Activated CD4-positive, alpha-beta T cell treated with anti-CD3 and anti-CD28 coated beads, Interleukin-10, Interleukin-2, amounts not matched to agents 100 ng/mL and 50 ng/mL, durations not matched to agents 16 hours and 8 hours (primary cell): Measurements from ENCODE around the gene TMEM254.
"Not testable (repeated sequence)": the region's sequence is repeated elsewhere in the genome, so short reads cannot be mapped to it uniquely, and the experiment has no call there.

Source experiments
- DNase-seq: peaks from one replicate; pipeline ENCODE4 v3.0.0-alpha.2; 2020

TMEM254 gene

DNA sequence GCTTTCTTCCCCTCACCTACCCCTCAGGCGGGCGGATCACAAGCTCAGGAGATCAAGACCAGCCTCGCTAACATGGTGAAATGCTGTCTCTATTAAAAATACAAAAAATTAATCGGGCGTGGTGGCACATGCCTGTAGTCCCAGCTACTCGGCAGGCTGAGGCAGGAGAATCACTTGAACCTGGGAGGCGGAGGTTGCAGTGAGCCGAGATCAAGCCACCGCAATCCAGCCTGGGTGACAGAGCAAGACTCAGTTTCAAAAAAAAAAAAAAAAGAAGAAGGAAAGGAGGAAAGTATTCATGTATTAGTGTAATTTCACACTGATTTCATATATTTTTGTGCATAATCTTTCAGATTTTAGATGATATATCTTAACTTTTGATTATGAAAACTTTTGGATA is 55.2 kb downstream of the TMEM254 start:
- DNase-seq: not testable (repeated sequence)

DNA sequence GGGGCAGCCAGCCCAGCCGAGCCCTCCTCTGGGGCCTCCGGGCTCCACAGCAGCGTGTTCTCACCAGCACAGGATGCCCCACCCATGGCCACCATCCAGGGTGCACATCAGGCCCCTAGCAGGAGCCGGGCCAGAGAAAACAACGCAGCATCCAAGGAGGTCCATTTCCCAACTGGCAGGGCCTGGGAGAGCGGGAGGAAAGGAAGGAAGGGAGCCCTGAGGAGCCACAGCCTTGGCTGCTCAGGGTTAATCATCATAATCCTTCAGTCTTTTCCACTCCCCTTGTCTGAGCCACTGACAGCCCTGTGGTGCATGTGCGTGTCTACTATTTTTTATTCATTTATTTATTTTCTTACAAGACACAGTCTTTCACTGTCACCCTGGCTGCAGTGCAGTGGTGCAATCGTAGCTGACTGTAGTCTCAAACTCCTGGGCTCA is 57.7 kb downstream of the TMEM254 start:
- DNase-seq: no peak

DNA sequence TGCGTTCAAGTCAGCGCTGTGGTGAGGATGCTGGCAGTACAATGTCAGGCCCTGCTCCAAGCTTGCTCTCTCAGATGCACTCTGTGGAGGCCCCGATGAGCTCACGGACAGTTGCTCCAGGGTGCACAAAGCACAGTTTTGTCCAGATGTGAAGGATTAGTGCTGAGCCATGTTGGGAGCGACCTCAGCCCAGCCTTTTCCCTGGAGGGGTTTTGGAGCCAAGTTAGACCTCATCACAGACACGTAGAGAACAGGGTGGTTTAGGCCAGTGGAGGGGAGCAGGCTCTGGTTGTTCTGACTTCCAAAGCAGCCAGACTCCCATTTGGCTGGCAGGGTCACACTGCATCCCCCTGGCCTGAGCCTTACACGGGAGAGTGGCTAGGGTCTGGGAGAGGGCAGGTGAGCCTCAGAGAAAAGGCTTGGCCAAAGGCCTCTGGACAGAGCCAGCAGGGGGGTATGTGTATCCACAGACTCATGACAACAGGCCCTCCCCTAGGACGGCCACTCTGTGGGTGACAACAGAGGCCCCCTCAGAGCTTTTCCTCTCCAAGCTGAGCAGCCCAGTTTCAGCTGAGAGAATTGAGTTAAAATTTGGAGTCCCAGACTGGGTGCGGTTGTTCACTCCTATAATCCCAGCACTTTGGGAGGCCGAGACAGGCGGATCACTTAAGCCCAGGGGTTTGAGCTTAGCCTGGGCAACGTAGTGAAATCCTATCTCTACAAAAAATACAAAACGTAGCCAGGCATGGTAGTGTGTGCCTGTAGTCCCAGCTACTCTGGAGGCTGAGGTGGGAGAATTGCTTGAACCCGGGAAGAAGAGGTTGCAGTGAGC is 58.8 kb downstream of the TMEM254 start:
- no peak for DNase-seq

DNA sequence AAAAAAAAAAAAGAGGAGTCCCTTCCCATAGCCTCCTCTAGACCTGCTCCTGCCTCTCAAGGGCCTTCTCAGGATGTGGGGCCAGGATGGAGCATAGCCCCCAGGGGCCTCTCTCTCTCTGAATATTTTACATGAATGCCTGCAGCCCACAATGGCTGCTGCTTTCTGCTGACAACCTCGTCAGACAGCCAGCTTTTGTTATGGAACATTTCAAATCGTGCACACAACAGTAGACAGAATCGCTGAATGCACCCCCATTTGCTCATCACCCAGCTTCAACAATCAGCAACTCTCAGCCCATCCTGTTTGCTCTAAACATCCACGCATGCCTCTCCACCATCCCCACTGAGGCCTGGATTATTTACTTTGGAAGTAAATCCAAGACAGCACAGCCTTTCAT is 59.5 kb downstream of the TMEM254 start:
- DNase-seq: no peak

DNA sequence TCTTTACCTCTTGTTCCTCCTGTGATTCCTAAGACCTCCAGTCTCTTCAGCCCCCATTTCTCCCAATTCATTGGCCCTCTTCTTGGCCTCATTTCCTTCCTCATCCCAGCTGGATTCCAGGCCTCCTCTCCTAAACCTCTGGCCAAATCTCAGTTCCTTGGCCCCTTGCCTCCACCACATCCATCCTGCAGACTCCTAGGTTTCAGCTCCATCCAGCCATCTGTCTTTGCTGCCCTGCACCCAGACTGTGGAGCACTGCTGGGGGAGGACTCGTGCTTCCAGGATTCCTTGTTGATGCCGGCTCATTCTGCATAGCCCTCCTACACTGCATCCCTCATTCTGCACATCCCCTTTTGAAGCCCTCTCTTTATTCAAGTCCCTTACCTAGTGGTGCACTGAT is 60.8 kb downstream of the TMEM254 start:
- DNase-seq: no peak

DNA sequence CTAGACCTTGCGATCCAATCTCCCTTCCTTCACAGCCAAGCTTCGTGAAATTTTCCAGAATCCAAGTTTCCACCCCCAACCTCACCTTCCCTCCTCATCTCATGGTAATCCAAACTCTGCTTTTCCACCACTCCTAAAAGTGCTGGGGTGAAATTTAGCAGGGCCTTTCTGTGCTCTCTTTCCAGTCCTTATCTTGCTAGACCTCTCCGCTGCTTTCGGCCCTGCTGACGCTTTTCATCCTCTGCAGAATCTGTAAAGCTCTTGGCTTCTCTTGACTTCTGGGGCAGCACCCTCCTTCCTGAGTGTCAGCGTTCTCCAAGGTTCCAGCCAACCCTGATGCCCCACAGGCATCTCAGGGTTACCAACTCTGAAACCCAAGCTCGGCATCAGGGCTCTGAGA is 61.8 kb downstream of the TMEM254 start:
- DNase-seq: no peak

DNA sequence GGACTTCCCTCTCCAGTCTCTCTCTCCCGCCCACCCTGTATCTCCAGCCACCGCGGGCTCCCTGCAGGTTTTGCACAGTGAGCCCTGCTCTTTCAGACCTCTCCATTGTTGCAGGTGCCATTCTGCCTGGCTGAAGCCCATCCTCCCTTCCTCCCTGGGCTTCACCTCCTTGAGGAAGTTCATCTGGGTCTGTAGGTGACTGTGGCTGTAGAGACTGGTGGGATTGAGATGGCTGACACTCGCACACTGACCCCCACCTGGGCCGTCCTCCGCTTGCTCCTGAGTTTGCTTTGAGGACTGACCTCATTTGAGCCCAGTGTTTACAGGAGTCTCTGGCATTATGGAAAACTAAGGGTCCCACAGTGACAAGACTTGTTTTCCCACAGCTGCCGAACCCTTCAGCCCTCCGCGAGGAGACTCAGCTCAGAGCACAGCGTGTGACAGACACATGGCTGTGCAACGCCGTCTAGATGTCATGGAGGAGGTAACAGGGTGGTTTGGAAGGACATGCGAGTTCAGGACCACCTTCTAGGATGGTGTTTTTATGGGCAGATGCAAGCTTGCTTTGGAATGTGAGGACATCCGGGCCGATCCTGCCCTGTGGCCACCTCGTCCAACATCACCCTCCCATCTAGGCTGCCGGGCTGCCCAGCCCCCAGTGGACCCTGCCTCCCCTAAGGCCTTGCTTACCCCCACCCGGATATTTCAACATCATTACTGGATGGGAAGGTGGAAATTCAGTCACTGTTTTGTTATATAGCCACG is 63.4 kb downstream of the TMEM254 start:
- no peak for DNase-seq
